ENCODE results near the gene SMYD3.

Gene SMYD3

DNA sequence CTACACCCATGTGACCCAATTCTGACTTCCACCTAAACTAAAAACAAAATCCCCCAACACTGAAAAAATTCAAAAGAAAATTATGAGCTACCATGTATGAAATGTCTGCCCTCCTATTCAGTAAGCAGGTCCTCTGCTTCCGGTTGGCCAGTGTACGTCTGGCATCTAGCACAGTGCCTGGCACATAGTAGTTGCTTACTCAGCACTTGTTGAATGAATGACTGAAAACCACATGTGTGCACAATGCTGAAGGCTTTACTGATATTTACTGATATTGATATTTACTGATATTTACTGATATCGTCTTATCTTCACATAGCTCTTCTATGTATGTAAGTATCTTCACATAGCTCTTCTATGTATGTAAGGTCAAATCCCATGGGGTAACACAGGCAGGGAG lies 642.2 kb downstream of the SMYD3 start:
- no peak overlapping the region for H3K4me3 ChIP-seq (ENCODE audit: low read depth, low read length)
- no peak for TF ChIP-seq CTCF (IDR thresholded peaks at IDR 0.05; ENCODE audit: insufficient read depth, low read depth, low read length, missing control alignments)
- DNase-seq (ENCODE audit: low read depth): no peak

DNA sequence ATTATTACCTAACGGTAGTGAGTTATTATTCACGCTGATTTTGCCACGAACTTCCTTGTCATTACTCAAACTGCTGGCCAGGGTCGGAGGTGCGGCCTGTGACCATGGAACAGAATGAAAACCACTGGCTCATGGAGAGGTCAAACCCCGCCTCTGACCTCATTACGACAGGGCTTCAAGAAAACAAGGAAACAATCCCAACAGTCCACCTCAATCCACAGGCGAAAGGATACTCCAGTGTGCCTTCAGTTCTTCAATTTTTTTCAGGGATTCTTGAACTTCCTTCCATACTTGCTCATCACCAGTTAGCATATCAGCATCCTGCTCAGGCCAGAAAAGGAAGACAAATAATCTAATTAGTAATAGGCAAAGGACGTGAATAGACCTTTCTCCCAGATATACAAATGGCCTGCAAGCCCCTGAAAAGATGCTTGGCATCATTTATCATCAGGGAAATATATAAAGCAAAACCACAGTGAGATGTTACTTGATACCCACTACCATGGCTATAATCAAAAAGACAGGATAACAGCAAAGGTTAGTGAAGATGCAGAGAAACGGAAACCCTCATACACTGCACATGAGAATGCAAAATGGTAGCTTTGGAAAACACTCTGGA lies 643.4 kb downstream of the SMYD3 start:
- DNase-seq (ENCODE audit: low read depth): no peak
- no peak overlapping the region for H3K4me3 ChIP-seq (ENCODE audit: low read depth, low read length)
- TF ChIP-seq CTCF (IDR thresholded peaks at IDR 0.05; ENCODE audit: insufficient read depth, low read depth, low read length, missing control alignments): no peak

- TF ChIP-seq CTCF (IDR thresholded peaks at IDR 0.05; ENCODE audit: insufficient read depth, low read depth, low read length, missing control alignments): no peak
- H3K4me3 ChIP-seq (ENCODE audit: low read depth, low read length): no peak overlapping the region
- DNase-seq (ENCODE audit: low read depth): no peak
Observed at GRCh38 chr1:245862812-245863540, 644.1 kb downstream of the SMYD3 start.

GRCh38 chr1:245860657-245861544 lies 646.2 kb downstream of the SMYD3 start:
- TF ChIP-seq CTCF (IDR thresholded peaks at IDR 0.05; ENCODE audit: insufficient read depth, low read depth, low read length, missing control alignments): no peak
- no peak overlapping the region for H3K4me3 ChIP-seq (ENCODE audit: low read depth, low read length)
- DNase-seq (ENCODE audit: low read depth): no peak

GRCh38 chr1:245859493-245860114 lies 647.5 kb downstream of the SMYD3 start:
- DNase-seq (ENCODE audit: low read depth): no peak
- TF ChIP-seq CTCF (IDR thresholded peaks at IDR 0.05; ENCODE audit: insufficient read depth, low read depth, low read length, missing control alignments): no peak
- no peak overlapping the region for H3K4me3 ChIP-seq (ENCODE audit: low read depth, low read length)

- DNase-seq (ENCODE audit: low read depth): no peak
- TF ChIP-seq CTCF (IDR thresholded peaks at IDR 0.05; ENCODE audit: insufficient read depth, low read depth, low read length, missing control alignments): no peak
- H3K4me3 ChIP-seq (ENCODE audit: low read depth, low read length): no peak overlapping the region
Observed at GRCh38 chr1:245858722-245859492, 648.2 kb downstream of the SMYD3 start.
